IMR-90 (cell line): ENCODE results near the gene FNIP1. TPM values are rescaled to one million over a fixed set of nuclear protein-coding genes. Genes with fewer than 3 reads are reported as not detected.

Experiments
- ATAC-seq: fragments of 200-7000 bp; cut with Tn5 transposase; 2 replicates; pipeline ENCODE4 v1.9.1; 2020; ENCODE audit warnings: low read depth, mild to moderate bottlenecking, moderate library complexity
- BruUV-seq: library from RNA; stranded (reverse); fragments of 400-500 nt; replicated peaks from 2 replicates; lab custom pipeline; 2021; lab: Mats Ljungman, UMichigan
- CTCF ChIA-PET: fragments of 300-600 bp; formaldehyde crosslinking; extraction: SDS; loops from one replicate; lab custom pipeline; 2021; ENCODE audit warnings: antibody characterized with exemption; lab: Yijun Ruan, JAX
- POLR2A ChIA-PET: fragments of 300-600 bp; sonication (Branson Sonifier 250); formaldehyde crosslinking; loops from one replicate; lab custom pipeline; 2022; ENCODE audit warnings: antibody characterized with exemption; ENCODE audit not compliant: unreplicated experiment; lab: Charles Lee
- DNase-seq: peaks from one replicate; pipeline ENCODE4 v3.0.0; 2013
- H2AFZ ChIP-seq: replicated peaks from 2 replicates; pipeline ENCODE3; 2013; ENCODE audit warnings: low read length, mild to moderate bottlenecking; ENCODE audit not compliant: poor library complexity
- H2AK5ac ChIP-seq: 2 replicates; pipeline ENCODE4 v1.6.1; 2013; ENCODE audit warnings: low read depth, low read length, inconsistent platforms
- H2AK9ac ChIP-seq: replicated peaks from 2 replicates; pipeline ENCODE3; 2013; ENCODE audit warnings: mild to moderate bottlenecking, low read depth, low read length, moderate library complexity; ENCODE audit not compliant: poor library complexity
- H2BK120ac ChIP-seq: 2 replicates; pipeline ENCODE4 v1.6.1; 2013; ENCODE audit warnings: low read depth, low read length, inconsistent platforms
- H2BK15ac ChIP-seq: 3 replicates; pipeline ENCODE4 v1.6.1; 2013; ENCODE audit warnings: low read depth, low read length, inconsistent platforms
- H2BK20ac ChIP-seq: 2 replicates; pipeline ENCODE4 v1.6.1; 2013; ENCODE audit warnings: low read depth, mild to moderate bottlenecking, inconsistent platforms, low read length, moderate library complexity
- H2BK5ac ChIP-seq: 2 replicates; pipeline ENCODE4 v1.6.1; 2013; ENCODE audit warnings: mild to moderate bottlenecking, low read depth, low read length, inconsistent platforms; ENCODE audit not compliant: poor library complexity, severe bottlenecking
- H3K14ac ChIP-seq: replicated peaks from 2 replicates; pipeline ENCODE4 v1.6.1; 2013; ENCODE audit warnings: low read depth, low read length, inconsistent platforms
- H3K18ac ChIP-seq: 2 replicates; pipeline ENCODE4 v1.6.1; 2013; ENCODE audit warnings: low read depth, low read length, control low read depth
- H3K23ac ChIP-seq: 2 replicates; pipeline ENCODE4 v1.6.1; 2013; ENCODE audit warnings: low read depth, low read length, inconsistent platforms
- H3K27ac ChIP-seq: 2 replicates; pipeline ENCODE4 v1.5.1; 2013; ENCODE audit warnings: mild to moderate bottlenecking, control low read depth, low read length; ENCODE audit not compliant: insufficient read depth
- H3K27me3 ChIP-seq: 2 replicates; pipeline ENCODE4 v1.6.1; 2013; ENCODE audit warnings: low read length; ENCODE audit not compliant: control insufficient read depth, insufficient read depth
- H3K36me3 ChIP-seq: 2 replicates; pipeline ENCODE4 v1.6.1; 2013; ENCODE audit warnings: low read length, mixed read lengths; ENCODE audit not compliant: control insufficient read depth, insufficient read depth
- H3K4ac ChIP-seq: 2 replicates; pipeline ENCODE4 v1.6.1; 2013; ENCODE audit warnings: low read depth, low read length, inconsistent platforms
- H3K4me1 ChIP-seq: 2 replicates; pipeline ENCODE4 v1.6.1; 2013; ENCODE audit warnings: low read length, mixed read lengths; ENCODE audit not compliant: control insufficient read depth, insufficient read depth
- H3K4me2 ChIP-seq: 2 replicates; pipeline ENCODE4 v1.6.1; 2013; ENCODE audit warnings: low read depth, mild to moderate bottlenecking, control low read depth, low read length, moderate library complexity
- H3K4me3 ChIP-seq: 2 replicates; pipeline ENCODE4 v1.5.1; 2013; ENCODE audit warnings: low read depth, mild to moderate bottlenecking, control low read depth, low read length, moderate library complexity; ENCODE audit not compliant: insufficient read depth
- H3K56ac ChIP-seq: 2 replicates; pipeline ENCODE4 v1.6.1; 2013; ENCODE audit warnings: low read length, inconsistent platforms; ENCODE audit not compliant: insufficient read depth; ENCODE audit errors: extremely low read depth
- H3K79me1 ChIP-seq, 2 experiments: 2 replicates each; pipeline ENCODE4 v1.6.1; 2013; ENCODE audit warnings: low read length in 2 of 2, inconsistent platforms in 1 of 2, low read depth in 1 of 2
- H3K9ac ChIP-seq: 2 replicates; pipeline ENCODE4 v1.6.1; 2013; ENCODE audit warnings: low read depth, low read length, control low read depth
- H3K9me1 ChIP-seq: 2 replicates; pipeline ENCODE4 v1.6.1; 2013; ENCODE audit warnings: low read length, inconsistent platforms; ENCODE audit not compliant: insufficient read depth
- H3K9me3 ChIP-seq: 2 replicates; pipeline ENCODE4 v1.6.1; 2013; ENCODE audit warnings: low read length; ENCODE audit not compliant: control insufficient read depth, insufficient read depth
- H4K20me1 ChIP-seq: 2 replicates; pipeline ENCODE4 v1.6.1; 2013; ENCODE audit warnings: low read length, inconsistent platforms; ENCODE audit not compliant: insufficient read depth
- H4K5ac ChIP-seq: 2 replicates; pipeline ENCODE4 v1.6.1; 2013; ENCODE audit warnings: mild to moderate bottlenecking, low read depth, low read length, control low read depth
- H4K8ac ChIP-seq, 2 experiments: 2 replicates each; pipeline ENCODE4 v1.6.1; 2013; ENCODE audit warnings: low read depth in 2 of 2, low read length in 2 of 2, control low read depth in 1 of 2, inconsistent platforms in 1 of 2
- H4K91ac ChIP-seq: 2 replicates; pipeline ENCODE4 v1.6.1; 2013; ENCODE audit warnings: low read depth, low read length, inconsistent platforms; ENCODE audit not compliant: insufficient read depth
- CHD1 ChIP-seq: IDR thresholded peaks from 2 replicates; pipeline ENCODE4 v1.6.1; 2012; ENCODE audit warnings: low read depth, low read length, improper control_type of control experiment
- ELK1 ChIP-seq: fragments of 150-350 bp; IDR thresholded peaks from 2 replicates; pipeline ENCODE4 v1.6.1; 2016; ENCODE audit warnings: low read depth, mild to moderate bottlenecking, low read length, moderate library complexity, borderline replicate concordance
- NFE2L2 ChIP-seq: fragments of 150-350 bp; IDR thresholded peaks from 2 replicates; pipeline ENCODE4 v1.6.1; 2016; ENCODE audit warnings: low read depth, mild to moderate bottlenecking, low read length
- WGBS, 2 experiments: methylation state at CpG; one replicate each; pipeline versions ENCODE4 v1.1.5 to v1.1.7; 2013; ENCODE audit warnings: missing lambda C conversion rate in 2 of 2; ENCODE audit not compliant: insufficient read length in 1 of 2; ENCODE audit errors: extremely low coverage in 2 of 2; 5-methylcytosine and 5-hydroxymethylcytosine counted together
- dilution Hi-C: fragments of 300-500 bp; cut with HindIII; formaldehyde crosslinking; loops from one replicate; pipeline ENCODE4 v1.14.3; 2018; ENCODE audit warnings: low sequenced_read_pairs; ENCODE audit not compliant: unreplicated experiment
- in situ Hi-C: fragments of 300-500 bp; cut with MboI; formaldehyde crosslinking; loops from 3 replicates; pipeline ENCODE4 v1.14.3; 2019; ENCODE audit warnings: low sequenced_read_pairs, inconsistent platforms, mixed read lengths
- intact Hi-C: fragments of 100-400 bp; cut with micrococcal nuclease; formaldehyde crosslinking; loops from 2 replicates; pipeline ENCODE4 v1.10.0; 2022
- polyA plus RNA-seq, 3 experiments: library from polyadenylated mRNA; depleted of rRNA; stranded (reverse); fragments of >200 nt; gene quantifications; 2 replicates each; pipeline ENCODE4 v1.2.3, GENCODE V29; 2012; ENCODE audit warnings: low replicate concordance in 1 of 3
- total RNA-seq: library from RNA; depleted of rRNA; stranded (reverse); fragments of >200 nt; gene quantifications from 2 replicates; pipeline ENCODE4 v1.2.3, GENCODE V29; 2012

FNIP1 gene
- total and polyA plus RNA-seq, 2 of the 4 experiments (the other 2 are of a cell fraction) = 5.6 to 34.1 TPM

- dilution Hi-C loops = no loop called here
- Histone ChIP-seq H4K5ac (peak overlapping the region; percentile 87), H2AK5ac (peak overlapping the region; percentile 95), H3K27ac (peak overlapping the region; percentile 93), H2BK5ac (peak overlapping the region; percentile 94), H4K91ac (peak overlapping the region; percentile 97), H3K79me1 (peaks cover 2 to 28% of the 10 kb centered on the region in 2 experiments; a peak in 3 of 4 replicates), H2AFZ (peak overlapping the region; percentile 93), H3K23ac (peak overlapping the region; percentile 98), H3K14ac (peak overlapping the region; percentile 99), H3K27me3 (no peaks in the 10 kb centered on the region), H3K56ac (peak overlapping the region; percentile 99), H3K9me1 (peaks cover 5% of the 10 kb centered on the region), H2BK15ac (peak overlapping the region; percentile 61), H3K18ac (peak overlapping the region; percentile 72), H3K4me3 (peak overlapping the region; percentile 53), H4K8ac (peak overlapping the region; percentile 86 to 99), H3K9me3 (no peaks in the 10 kb centered on the region), H3K4me2 (peak overlapping the region; percentile 66), H4K20me1 (no peaks in the 10 kb centered on the region), H3K4me1 (peaks cover 5% of the 10 kb centered on the region), H2AK9ac (peak overlapping the region; percentile 99), H3K9ac (peak overlapping the region; percentile 94), H3K4ac (peak overlapping the region; percentile 99), H3K36me3 (no peaks in the 10 kb centered on the region), H2BK20ac (peak overlapping the region; percentile 54), H2BK120ac (peak overlapping the region; percentile 81)
- 0% methylated on average over 9 of the region's 24 CpGs; no CpG with 5 or more reads in 1 of the 2 experiments for WGBS, 2 experiments
- TSS peak; percentile 96 for BruUV-seq
- CTCF ChIA-PET = interaction anchor here (0.7 kb wide), 1 partner anchor 20 kb away, joined by 4 read pairs; no protein-coding TSS in a partner anchor
- intact Hi-C loops = loop anchor here (1.0 to 5.0 kb wide), 4 partner anchors 36 to 372 kb away; partner anchors contain the start of gene FNIP1
- ATAC-seq (peak; percentile 1), DNase-seq (no peak)
- peak; percentile 82; the same call in 1 of the 2 replicates for TF ChIP-seq CHD1
- TF ChIP-seq ELK1 = no peak
- peak; percentile 21; the same call in 1 of the 2 replicates for TF ChIP-seq NFE2L2
- in situ Hi-C loops = no loop called here
- POLR2A ChIA-PET = interaction anchor here (0.7 kb wide), 1 partner anchor 46 kb away, joined by 3 read pairs; no protein-coding TSS in a partner anchor
Observed at GRCh38 chr5:131635684-131636572, 160.9 kb downstream of the FNIP1 start.
